Nephron progenitor cell (in vitro differentiated cells): Measurements from ENCODE around the gene GRIA2.
"Not testable (repeated sequence)": the region's sequence is repeated elsewhere in the genome, so short reads cannot be mapped to it uniquely, and the experiment has no call there.

Source experiments
- DNase-seq: peaks from one replicate; pipeline ENCODE4 v3.0.0; 2021
- H3K27ac Mint-ChIP-seq: 2 replicates; pipeline ENCODE4 v1.8.0; 2021; ENCODE audit warnings: mild to moderate bottlenecking, moderate library complexity, mixed read lengths
- H3K27me3 Mint-ChIP-seq: 2 replicates; pipeline ENCODE4 v1.8.0; 2021; ENCODE audit warnings: mild to moderate bottlenecking, low read depth, mixed read lengths; ENCODE audit not compliant: poor library complexity
- H3K36me3 Mint-ChIP-seq: 2 replicates; pipeline ENCODE4 v1.8.0; 2021; ENCODE audit warnings: low read depth, mixed read lengths
- H3K4me1 Mint-ChIP-seq: 2 replicates; pipeline ENCODE4 v1.8.0; 2021; ENCODE audit warnings: mixed read lengths
- H3K4me3 Mint-ChIP-seq: 2 replicates; pipeline ENCODE4 v1.8.0; 2021; ENCODE audit warnings: mild to moderate bottlenecking, moderate library complexity, mixed read lengths
- H3K9me3 Mint-ChIP-seq: 2 replicates; pipeline ENCODE4 v1.8.0; 2021; ENCODE audit warnings: mild to moderate bottlenecking, moderate library complexity, mixed read lengths
- TF ChIP-seq, protein P1 (sequence below): fragments of 200-600 bp; sonication (generic); IDR thresholded peaks from 2 replicates; pipeline ENCODE4 v1.5.0; 2021; ENCODE audit warnings: antibody characterized with exemption

GRIA2 gene

DNA sequence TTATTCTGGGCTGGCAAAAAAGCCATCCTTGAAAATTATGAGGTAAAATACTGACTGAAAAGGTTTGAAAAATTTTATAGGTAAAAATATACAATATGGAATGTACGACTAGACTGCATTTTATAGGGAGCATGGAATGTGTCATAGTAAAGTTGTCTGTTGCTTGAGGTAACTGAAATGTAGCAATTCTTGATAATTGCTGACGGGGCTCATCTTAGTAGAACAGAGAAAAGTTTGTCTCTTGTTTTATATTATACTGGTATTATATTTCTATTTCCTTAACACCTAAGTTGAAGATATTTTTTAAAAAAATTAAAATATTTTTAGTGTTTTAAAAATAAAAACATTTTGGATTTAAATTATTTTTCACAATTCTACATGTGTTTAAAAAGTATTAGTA is 11.0 kb downstream of the GRIA2 start:
- H3K27me3 Mint-ChIP-seq, result peaks cover 8% of the 10 kb centered on the region
- no peaks in the 10 kb centered on the region for H3K9me3 Mint-ChIP-seq
- H3K4me3 Mint-ChIP-seq, result no peak overlapping the region
- TF ChIP-seq, protein P1, sequence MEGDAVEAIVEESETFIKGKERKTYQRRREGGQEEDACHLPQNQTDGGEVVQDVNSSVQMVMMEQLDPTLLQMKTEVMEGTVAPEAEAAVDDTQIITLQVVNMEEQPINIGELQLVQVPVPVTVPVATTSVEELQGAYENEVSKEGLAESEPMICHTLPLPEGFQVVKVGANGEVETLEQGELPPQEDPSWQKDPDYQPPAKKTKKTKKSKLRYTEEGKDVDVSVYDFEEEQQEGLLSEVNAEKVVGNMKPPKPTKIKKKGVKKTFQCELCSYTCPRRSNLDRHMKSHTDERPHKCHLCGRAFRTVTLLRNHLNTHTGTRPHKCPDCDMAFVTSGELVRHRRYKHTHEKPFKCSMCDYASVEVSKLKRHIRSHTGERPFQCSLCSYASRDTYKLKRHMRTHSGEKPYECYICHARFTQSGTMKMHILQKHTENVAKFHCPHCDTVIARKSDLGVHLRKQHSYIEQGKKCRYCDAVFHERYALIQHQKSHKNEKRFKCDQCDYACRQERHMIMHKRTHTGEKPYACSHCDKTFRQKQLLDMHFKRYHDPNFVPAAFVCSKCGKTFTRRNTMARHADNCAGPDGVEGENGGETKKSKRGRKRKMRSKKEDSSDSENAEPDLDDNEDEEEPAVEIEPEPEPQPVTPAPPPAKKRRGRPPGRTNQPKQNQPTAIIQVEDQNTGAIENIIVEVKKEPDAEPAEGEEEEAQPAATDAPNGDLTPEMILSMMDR, result no peak
- no peaks in the 10 kb centered on the region for H3K4me1 Mint-ChIP-seq
- no peak for DNase-seq
- H3K27ac Mint-ChIP-seq, result no peak overlapping the region
- no peaks in the 10 kb centered on the region for H3K36me3 Mint-ChIP-seq

GRCh38 chr4:157242871-157243270 is 22.3 kb downstream of the GRIA2 start:
- DNase-seq, result no peak
- H3K4me3 Mint-ChIP-seq, result no peak overlapping the region
- H3K36me3 Mint-ChIP-seq, result no peaks in the 10 kb centered on the region
- peaks cover 7% of the 10 kb centered on the region for H3K4me1 Mint-ChIP-seq
- no peaks in the 10 kb centered on the region for H3K9me3 Mint-ChIP-seq
- TF ChIP-seq, protein P1, result no peak
- H3K27ac Mint-ChIP-seq, result no peak overlapping the region
- H3K27me3 Mint-ChIP-seq, result no peaks in the 10 kb centered on the region

GRCh38 chr4:157244348-157244747 is 23.8 kb downstream of the GRIA2 start:
- TF ChIP-seq, protein P1, result no peak
- Mint-ChIP-seq H3K27me3 (no peaks in the 10 kb centered on the region), H3K4me1 (peaks cover 7% of the 10 kb centered on the region), H3K36me3 (no peaks in the 10 kb centered on the region), H3K9me3 (no peaks in the 10 kb centered on the region), H3K4me3 (no peak overlapping the region), H3K27ac (no peak overlapping the region)
- no peak for DNase-seq

DNA sequence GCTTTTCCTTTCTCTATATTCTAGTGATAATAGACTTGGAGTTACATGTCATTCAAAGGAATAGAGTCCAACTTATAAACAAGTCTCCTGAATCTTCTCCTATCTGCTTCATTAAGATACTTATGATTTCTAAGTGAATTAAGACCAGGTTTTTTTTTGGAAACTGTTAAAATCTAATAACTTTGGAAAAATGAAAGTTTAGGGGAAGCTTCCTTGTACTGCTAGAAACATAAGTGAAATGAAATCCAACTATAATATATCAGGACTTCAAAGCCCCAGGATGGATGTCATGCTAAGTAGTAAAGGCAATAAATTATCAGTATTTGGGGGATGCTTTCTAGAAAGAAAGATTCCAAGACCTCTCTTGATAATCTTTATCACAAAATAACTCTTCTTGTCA is 24.8 kb downstream of the GRIA2 start:
- no peak for DNase-seq
- TF ChIP-seq, protein P1, result no peak
- Mint-ChIP-seq H3K4me3 (no peak overlapping the region), H3K36me3 (no peaks in the 10 kb centered on the region), H3K27ac (no peak overlapping the region), H3K27me3 (no peaks in the 10 kb centered on the region), H3K9me3 (no peaks in the 10 kb centered on the region), H3K4me1 (peaks cover 7% of the 10 kb centered on the region)

- H3K27me3 Mint-ChIP-seq, result no peaks in the 10 kb centered on the region
- TF ChIP-seq, protein P1, result no peak
- no peak overlapping the region for H3K27ac Mint-ChIP-seq
- no peaks in the 10 kb centered on the region for H3K9me3 Mint-ChIP-seq
- H3K36me3 Mint-ChIP-seq, result no peaks in the 10 kb centered on the region
- no peak overlapping the region for H3K4me3 Mint-ChIP-seq
- peaks cover 7% of the 10 kb centered on the region for H3K4me1 Mint-ChIP-seq
- DNase-seq, result no peak
These were observed 26.4 kb downstream of the GRIA2 start for GRCh38 chr4:157246964-157247363.

GRCh38 chr4:157258165-157258564 is 37.6 kb downstream of the GRIA2 start:
- H3K4me3 Mint-ChIP-seq, H3K27me3 Mint-ChIP-seq, H3K27ac Mint-ChIP-seq, H3K36me3 Mint-ChIP-seq, DNase-seq, H3K4me1 Mint-ChIP-seq: not testable (repeated sequence)
- H3K9me3 Mint-ChIP-seq, result peaks cover 32% of the 10 kb centered on the region
